GM18502 (cell line): ENCODE measurements around the gene HTRA2.

Source experiments
- ATAC-seq: cut with Tn5 transposase; IDR thresholded peaks from one replicate; pipeline ENCODE4 v1.9.1; 2021; ENCODE audit warnings: mild to moderate bottlenecking; ENCODE audit not compliant: unreplicated experiment, poor library complexity

Gene HTRA2

DNA sequence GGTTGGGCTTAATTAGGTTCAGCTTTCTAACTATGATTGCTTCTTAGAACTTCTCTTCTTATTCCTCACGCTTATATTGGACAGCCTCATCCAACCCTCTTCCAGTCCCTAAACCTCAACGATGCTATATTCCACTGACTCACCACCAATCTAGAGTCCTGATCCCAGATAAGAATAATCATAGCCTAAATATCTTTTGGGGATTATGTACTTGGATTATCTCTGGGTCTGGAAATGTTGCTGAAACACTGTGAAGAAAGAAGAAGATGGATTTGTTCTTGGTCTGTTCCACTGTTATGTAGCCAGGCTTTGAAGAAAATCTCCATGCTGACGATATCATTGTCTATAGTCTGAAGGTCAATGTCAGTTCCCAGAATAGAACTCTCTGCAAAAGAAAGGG is 51.7 kb downstream of the HTRA2 start:
- no peak for ATAC-seq

DNA sequence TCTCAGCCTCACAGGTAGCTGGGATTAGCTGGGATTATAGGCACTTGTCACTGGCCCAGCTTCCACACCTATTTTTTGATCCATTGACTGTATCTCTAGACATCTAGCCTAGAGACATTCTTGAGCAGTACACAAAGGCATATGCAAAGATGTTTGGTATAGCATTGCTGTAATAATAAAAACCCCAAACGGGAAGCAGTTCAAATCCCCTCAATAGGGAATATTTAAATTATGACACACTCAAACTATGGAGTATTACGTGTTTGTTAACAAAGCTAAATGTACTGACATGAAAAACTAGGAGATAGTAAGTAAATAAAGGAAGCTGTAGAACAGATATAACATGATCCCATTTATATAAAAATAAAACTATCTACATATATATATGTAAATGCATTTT is 52.5 kb downstream of the HTRA2 start:
- no peak for ATAC-seq
